Gastroesophageal sphincter (tissue), 4 donors: ENCODE results near the gene RAG2. TPM values are rescaled to one million over a fixed set of nuclear protein-coding genes. Genes with fewer than 3 reads are reported as not detected.
"Not testable (repeated sequence)": the region's sequence is repeated elsewhere in the genome, so short reads cannot be mapped to it uniquely, and the experiment has no call there.

Experiments
- ATAC-seq: fragments of 150-250 bp; one replicate; pipeline ENCODE4 v1.9.1; 2016; ENCODE audit warnings: mild to moderate bottlenecking, moderate library complexity
- H3K27ac ChIP-seq, 4 donors: fragments of 200-600 bp; sonication (generic) in 3 of 4; 1 replicate in 3 of 4; 2 replicates in 1 of 4; pipeline ENCODE4 v1.5.1; 2016 to 2019
- H3K27me3 ChIP-seq: fragments of 200-600 bp; sonication (generic); one replicate; pipeline ENCODE4 v1.5.1; 2019
- H3K36me3 ChIP-seq, 2 donors: fragments of 200-600 bp; sonication (generic); one replicate each; pipeline ENCODE4 v1.5.1; 2019; ENCODE audit warnings: control low read depth in 1 of 2
- H3K4me1 ChIP-seq, 3 donors: fragments of 200-600 bp; sonication (generic); 1 replicate in 2 of 3; 2 replicates in 1 of 3; pipeline ENCODE4 v1.5.1; 2016 to 2019; ENCODE audit warnings: control low read depth in 2 of 3
- H3K4me3 ChIP-seq, 2 donors: fragments of 200-600 bp; sonication (generic); one replicate each; pipeline ENCODE4 v1.5.1; 2019; ENCODE audit warnings: mild to moderate bottlenecking in 1 of 2, moderate library complexity in 1 of 2
- H3K9me3 ChIP-seq, 3 donors: fragments of 200-600 bp; sonication (generic); one replicate each; pipeline ENCODE4 v1.5.1; 2017 to 2019; ENCODE audit warnings: control low read depth in 2 of 3
- CTCF ChIP-seq, 4 experiments: fragments of 200-600 bp in 2 of 4; fragments of 450-650 bp in 2 of 4; sonication (generic) in 1 of 4; IDR thresholded peaks; one replicate each; pipeline ENCODE4 v1.5.1; 2017 to 2019; ENCODE audit warnings: antibody characterized with exemption in 4 of 4, mild to moderate bottlenecking in 2 of 4, moderate library complexity in 2 of 4
- EP300 ChIP-seq: sonication (generic); formaldehyde crosslinking; IDR thresholded peaks from one replicate; pipeline ENCODE4 v1.6.1; 2017; ENCODE audit warnings: antibody characterized with exemption, mild to moderate bottlenecking
- POLR2A ChIP-seq, 2 donors: fragments of 450-650 bp; IDR thresholded peaks; one replicate each; pipeline ENCODE4 v1.6.1; 2017; ENCODE audit warnings: antibody characterized with exemption in 2 of 2, mild to moderate bottlenecking in 2 of 2, moderate library complexity in 1 of 2
- POLR2AphosphoS5 ChIP-seq: sonication (generic); formaldehyde crosslinking; IDR thresholded peaks from one replicate; pipeline ENCODE4 v1.6.1; 2017; ENCODE audit warnings: antibody characterized with exemption
- WGBS, 2 donors: methylation state at CpG; one replicate each; pipeline ENCODE4 v1.1.5; 2018; ENCODE audit warnings: low coverage in 1 of 2; 5-methylcytosine and 5-hydroxymethylcytosine counted together
- total RNA-seq, 4 donors: library from RNA; depleted of rRNA; stranded (reverse); fragments of >200 nt; gene quantifications; one replicate each; pipeline ENCODE4 v1.1.0, GENCODE V29; 2016

The RAG2 gene
- total RNA-seq, 4 donors from 2014 or later = not detected

- Histone ChIP-seq H3K4me3 (no peak overlapping the region), H3K9me3 (peaks cover 0 to 12% (median 0%) of the 10 kb centered on the region in 3 donors), H3K4me1 (no peaks in the 10 kb centered on the region), H3K36me3 (no peaks in the 10 kb centered on the region), H3K27me3 (no peaks in the 10 kb centered on the region), H3K27ac (no peak overlapping the region)
- WGBS, 2 donors = 70 to 86% methylated on average over 4 of the region's 4 CpGs
- no peak for ATAC-seq
- TF ChIP-seq CTCF (IDR thresholded peaks at IDR 0.05) = no peak
- TF ChIP-seq EP300 = no peak
- no peak for TF ChIP-seq POLR2A (IDR thresholded peaks at IDR 0.05)
- TF ChIP-seq POLR2AphosphoS5 = no peak
These were observed 39.2 kb downstream of the RAG2 start for GRCh38 chr11:36558571-36559413.

GRCh38 chr11:36557991-36558390, 40.0 kb downstream of the RAG2 start:
- Histone ChIP-seq H3K9me3 (peaks cover 0 to 12% (median 0%) of the 10 kb centered on the region in 3 donors), H3K4me3 (no peak overlapping the region), H3K36me3 (no peaks in the 10 kb centered on the region), H3K4me1 (no peaks in the 10 kb centered on the region), H3K27me3 (no peaks in the 10 kb centered on the region), H3K27ac (no peak overlapping the region)
- no peak for ATAC-seq
- TF ChIP-seq CTCF (IDR thresholded peaks at IDR 0.05) = no peak
- no peak for TF ChIP-seq EP300
- TF ChIP-seq POLR2AphosphoS5 = no peak
- TF ChIP-seq POLR2A (IDR thresholded peaks at IDR 0.05) = no peak

- not testable (repeated sequence) for H3K4me1 ChIP-seq, H3K36me3 ChIP-seq, H3K27me3 ChIP-seq, H3K4me3 ChIP-seq, H3K27ac ChIP-seq, ATAC-seq
- peaks cover 0 to 12% (median 0%) of the 10 kb centered on the region in 3 donors for H3K9me3 ChIP-seq
- 89% methylated on average over 8 of the region's 17 CpGs; no CpG with 5 or more reads in 1 of the 2 donors for WGBS, 2 donors
These were observed 40.6 kb downstream of the RAG2 start for GRCh38 chr11:36557390-36557789.

GRCh38 chr11:36550385-36551115, 47.5 kb downstream of the RAG2 start:
- Histone ChIP-seq H3K27me3 (no peaks in the 10 kb centered on the region), H3K9me3 (no peaks in the 10 kb centered on the region), H3K4me3 (no peak overlapping the region), H3K4me1 (no peaks in the 10 kb centered on the region), H3K36me3 (no peaks in the 10 kb centered on the region), H3K27ac (no peak overlapping the region)
- WGBS, 2 donors = 30 to 38% methylated on average over 1 of the region's 1 CpG
- TF ChIP-seq POLR2A (IDR thresholded peaks at IDR 0.05) (no peak), EP300 (no peak), POLR2AphosphoS5 (no peak)
- no peak for ATAC-seq

Other genes starting within 250 kb of the RAG2 start
- 10 to 100 TPM; 13.5 to 17.0 (median 16.1) TPM for gene TRAF6, start 88.0 kb downstream of the RAG2 start, total RNA-seq
- gene RAG1, start 30.2 kb downstream of the RAG2 start, total RNA-seq = under 1 TPM; 0.13 to 0.93 (median 0.86) TPM
- gene IFTAP, start 3.7 kb downstream of the RAG2 start, total RNA-seq = 10 to 100 TPM; 24.8 to 44.5 (median 33.2) TPM